Measurements from ENCODE around the gene IL1RL2. TPM values are rescaled to one million over a fixed set of nuclear protein-coding genes. Genes with fewer than 3 reads are reported as not detected.

Gene IL1RL2
- total RNA-seq, 1 experiment from 2014 or later = not detected

GRCh38 chr2:102181919-102182635, 4.7 kb upstream of the IL1RL2 start:
- no peak overlapping the region for H2AFZ ChIP-seq (ENCODE audit: low read length)
- no peak overlapping the region for H3K4me3 ChIP-seq (ENCODE audit: low read length)
- H3K27ac ChIP-seq (ENCODE audit: low read length) = no peak overlapping the region
- H3K4me1 ChIP-seq (ENCODE audit: low read length) = no peaks in the 10 kb centered on the region
- no peaks in the 10 kb centered on the region for H3K79me2 ChIP-seq (ENCODE audit: low read length)
- no peaks in the 10 kb centered on the region for H3K27me3 ChIP-seq (ENCODE audit: low read length)
- H3K9ac ChIP-seq (ENCODE audit: low read length) = no peak overlapping the region
- H3K4me2 ChIP-seq (ENCODE audit: low read depth, low read length, poor library complexity, severe bottlenecking) = no peak overlapping the region
- no peaks in the 10 kb centered on the region for H3K9me3 ChIP-seq (ENCODE audit: low read length)
- H4K20me1 ChIP-seq (ENCODE audit: insufficient read depth, low read depth, low read length) = no peaks in the 10 kb centered on the region
- H3K36me3 ChIP-seq (ENCODE audit: insufficient read depth, low read length) = no peaks in the 10 kb centered on the region
- no peak for DNase-seq
- no peaks in the 10 kb centered on the region for H3K9me2 ChIP-seq (replicated peaks; ENCODE audit: insufficient read depth, low read length)

GRCh38 chr2:102184018-102184417, 2.8 kb upstream of the IL1RL2 start:
- no peaks in the 10 kb centered on the region for H3K79me2 ChIP-seq (ENCODE audit: low read length)
- H3K27me3 ChIP-seq (ENCODE audit: low read length) = no peaks in the 10 kb centered on the region
- DNase-seq = no peak
- no peaks in the 10 kb centered on the region for H3K9me2 ChIP-seq (replicated peaks; ENCODE audit: insufficient read depth, low read length)
- no peak overlapping the region for H2AFZ ChIP-seq (ENCODE audit: low read length)
- no peak overlapping the region for H3K27ac ChIP-seq (ENCODE audit: low read length)
- H4K20me1 ChIP-seq (ENCODE audit: insufficient read depth, low read depth, low read length) = no peaks in the 10 kb centered on the region
- H3K9ac ChIP-seq (ENCODE audit: low read length) = no peak overlapping the region
- H3K4me1 ChIP-seq (ENCODE audit: low read length) = no peaks in the 10 kb centered on the region
- no peaks in the 10 kb centered on the region for H3K36me3 ChIP-seq (ENCODE audit: insufficient read depth, low read length)
- no peaks in the 10 kb centered on the region for H3K9me3 ChIP-seq (ENCODE audit: low read length)
- H3K4me3 ChIP-seq (ENCODE audit: low read length) = no peak overlapping the region
- H3K4me2 ChIP-seq (ENCODE audit: low read depth, low read length, poor library complexity, severe bottlenecking) = no peak overlapping the region

GRCh38 chr2:102184568-102184967, 2.3 kb upstream of the IL1RL2 start:
- H3K9me3 ChIP-seq (ENCODE audit: low read length) = no peaks in the 10 kb centered on the region
- H3K27ac ChIP-seq (ENCODE audit: low read length) = no peak overlapping the region
- no peak overlapping the region for H3K9ac ChIP-seq (ENCODE audit: low read length)
- no peaks in the 10 kb centered on the region for H3K4me1 ChIP-seq (ENCODE audit: low read length)
- no peaks in the 10 kb centered on the region for H3K79me2 ChIP-seq (ENCODE audit: low read length)
- no peak overlapping the region for H3K4me2 ChIP-seq (ENCODE audit: low read depth, low read length, poor library complexity, severe bottlenecking)
- no peaks in the 10 kb centered on the region for H4K20me1 ChIP-seq (ENCODE audit: insufficient read depth, low read depth, low read length)
- H3K36me3 ChIP-seq (ENCODE audit: insufficient read depth, low read length) = no peaks in the 10 kb centered on the region
- H3K4me3 ChIP-seq (ENCODE audit: low read length) = no peak overlapping the region
- H3K27me3 ChIP-seq (ENCODE audit: low read length) = no peaks in the 10 kb centered on the region
- DNase-seq = no peak
- no peaks in the 10 kb centered on the region for H3K9me2 ChIP-seq (replicated peaks; ENCODE audit: insufficient read depth, low read length)
- H2AFZ ChIP-seq (ENCODE audit: low read length) = no peak overlapping the region

- no peak for DNase-seq
- H3K27me3 ChIP-seq (ENCODE audit: low read length) = no peaks in the 10 kb centered on the region
- no peak overlapping the region for H3K4me3 ChIP-seq (ENCODE audit: low read length)
- no peaks in the 10 kb centered on the region for H3K4me1 ChIP-seq (ENCODE audit: low read length)
- H3K4me2 ChIP-seq (ENCODE audit: low read depth, low read length, poor library complexity, severe bottlenecking) = no peak overlapping the region
- H3K36me3 ChIP-seq (ENCODE audit: insufficient read depth, low read length) = no peaks in the 10 kb centered on the region
- H2AFZ ChIP-seq (ENCODE audit: low read length) = no peak overlapping the region
- no peak overlapping the region for H3K27ac ChIP-seq (ENCODE audit: low read length)
- no peak overlapping the region for H3K9ac ChIP-seq (ENCODE audit: low read length)
- no peaks in the 10 kb centered on the region for H3K9me2 ChIP-seq (replicated peaks; ENCODE audit: insufficient read depth, low read length)
- no peaks in the 10 kb centered on the region for H3K79me2 ChIP-seq (ENCODE audit: low read length)
- no peaks in the 10 kb centered on the region for H3K9me3 ChIP-seq (ENCODE audit: low read length)
- H4K20me1 ChIP-seq (ENCODE audit: insufficient read depth, low read depth, low read length) = no peaks in the 10 kb centered on the region
These were observed 1.5 kb upstream of the IL1RL2 start for GRCh38 chr2:102185347-102185746.

GRCh38 chr2:102187496-102188150, 800 bp downstream of the IL1RL2 start:
- no peak overlapping the region for H3K4me3 ChIP-seq (ENCODE audit: low read length)
- H3K4me2 ChIP-seq (ENCODE audit: low read depth, low read length, poor library complexity, severe bottlenecking) = no peak overlapping the region

DNA sequence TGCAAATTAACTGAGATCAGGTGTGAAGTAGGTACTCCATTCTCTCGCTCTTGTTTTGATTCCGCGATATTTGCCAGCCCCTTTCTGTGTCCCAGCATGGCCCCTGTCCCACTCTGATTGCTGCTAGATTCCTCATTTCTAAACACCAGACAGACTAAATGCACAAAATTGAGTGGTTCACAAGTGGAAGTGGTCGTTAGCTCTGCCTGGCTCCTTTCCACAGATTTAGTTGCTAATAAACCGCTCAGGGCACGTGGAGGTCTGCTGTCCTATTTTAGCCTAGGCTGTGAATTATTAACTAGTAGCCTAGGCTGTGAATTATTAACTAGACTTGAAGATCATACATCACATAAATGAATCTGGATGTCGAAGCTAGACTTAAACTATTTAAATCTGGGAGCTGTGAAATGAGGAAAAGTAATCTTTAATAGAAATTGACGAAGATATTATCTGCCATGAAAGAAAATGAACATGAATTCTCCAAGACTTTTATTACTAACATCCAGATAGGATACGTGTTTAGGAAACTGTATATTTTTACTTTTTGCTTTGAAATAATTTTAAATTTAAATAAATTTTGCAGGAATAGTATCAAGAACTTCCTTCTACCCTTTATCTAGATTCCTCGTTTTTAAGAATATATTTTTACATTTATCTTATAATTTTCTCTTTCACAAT, 3.7 kb downstream of the IL1RL2 start:
- no peak overlapping the region for H2AFZ ChIP-seq (ENCODE audit: low read length)

More at GRCh38 chr2:102187496-102188150, 800 bp downstream of the IL1RL2 start:
- no peak overlapping the region for H2AFZ ChIP-seq (ENCODE audit: low read length)
- no peaks in the 10 kb centered on the region for H3K9me2 ChIP-seq (replicated peaks; ENCODE audit: insufficient read depth, low read length)
- H4K20me1 ChIP-seq (ENCODE audit: insufficient read depth, low read depth, low read length) = no peaks in the 10 kb centered on the region
- H3K27me3 ChIP-seq (ENCODE audit: low read length) = no peaks in the 10 kb centered on the region
- H3K9me3 ChIP-seq (ENCODE audit: low read length) = no peaks in the 10 kb centered on the region
- no peaks in the 10 kb centered on the region for H3K4me1 ChIP-seq (ENCODE audit: low read length)
- H3K36me3 ChIP-seq (ENCODE audit: insufficient read depth, low read length) = no peaks in the 10 kb centered on the region
- H3K27ac ChIP-seq (ENCODE audit: low read length) = no peak overlapping the region
- no peak overlapping the region for H3K9ac ChIP-seq (ENCODE audit: low read length)
- DNase-seq = no peak
- H3K79me2 ChIP-seq (ENCODE audit: low read length) = no peaks in the 10 kb centered on the region

GRCh38 chr2:102191501-102191900, 4.7 kb downstream of the IL1RL2 start:
- H3K9me2 ChIP-seq (replicated peaks; ENCODE audit: insufficient read depth, low read length) = no peaks in the 10 kb centered on the region
- H3K36me3 ChIP-seq (ENCODE audit: insufficient read depth, low read length) = no peaks in the 10 kb centered on the region
- H3K27ac ChIP-seq (ENCODE audit: low read length) = no peak overlapping the region
- H3K9me3 ChIP-seq (ENCODE audit: low read length) = no peaks in the 10 kb centered on the region
- no peaks in the 10 kb centered on the region for H4K20me1 ChIP-seq (ENCODE audit: insufficient read depth, low read depth, low read length)
- H3K4me3 ChIP-seq (ENCODE audit: low read length) = no peak overlapping the region
- H3K4me1 ChIP-seq (ENCODE audit: low read length) = no peaks in the 10 kb centered on the region
- H3K4me2 ChIP-seq (ENCODE audit: low read depth, low read length, poor library complexity, severe bottlenecking) = no peak overlapping the region
- H3K79me2 ChIP-seq (ENCODE audit: low read length) = no peaks in the 10 kb centered on the region
- no peak for DNase-seq
- no peaks in the 10 kb centered on the region for H3K27me3 ChIP-seq (ENCODE audit: low read length)
- no peak overlapping the region for H3K9ac ChIP-seq (ENCODE audit: low read length)
- no peak overlapping the region for H2AFZ ChIP-seq (ENCODE audit: low read length)

More for the DNA sequence above, 3.7 kb downstream of the IL1RL2 start:
- no peaks in the 10 kb centered on the region for H3K9me3 ChIP-seq (ENCODE audit: low read length)
- H3K4me2 ChIP-seq (ENCODE audit: low read depth, low read length, poor library complexity, severe bottlenecking) = no peak overlapping the region
- H3K79me2 ChIP-seq (ENCODE audit: low read length) = no peaks in the 10 kb centered on the region
- H3K36me3 ChIP-seq (ENCODE audit: insufficient read depth, low read length) = no peaks in the 10 kb centered on the region
- no peak overlapping the region for H3K9ac ChIP-seq (ENCODE audit: low read length)
- DNase-seq = no peak
- H3K9me2 ChIP-seq (replicated peaks; ENCODE audit: insufficient read depth, low read length) = no peaks in the 10 kb centered on the region
- no peaks in the 10 kb centered on the region for H4K20me1 ChIP-seq (ENCODE audit: insufficient read depth, low read depth, low read length)
- H3K27ac ChIP-seq (ENCODE audit: low read length) = no peak overlapping the region
- H3K27me3 ChIP-seq (ENCODE audit: low read length) = no peaks in the 10 kb centered on the region
- H3K4me3 ChIP-seq (ENCODE audit: low read length) = no peak overlapping the region
- H3K4me1 ChIP-seq (ENCODE audit: low read length) = no peaks in the 10 kb centered on the region

DNA sequence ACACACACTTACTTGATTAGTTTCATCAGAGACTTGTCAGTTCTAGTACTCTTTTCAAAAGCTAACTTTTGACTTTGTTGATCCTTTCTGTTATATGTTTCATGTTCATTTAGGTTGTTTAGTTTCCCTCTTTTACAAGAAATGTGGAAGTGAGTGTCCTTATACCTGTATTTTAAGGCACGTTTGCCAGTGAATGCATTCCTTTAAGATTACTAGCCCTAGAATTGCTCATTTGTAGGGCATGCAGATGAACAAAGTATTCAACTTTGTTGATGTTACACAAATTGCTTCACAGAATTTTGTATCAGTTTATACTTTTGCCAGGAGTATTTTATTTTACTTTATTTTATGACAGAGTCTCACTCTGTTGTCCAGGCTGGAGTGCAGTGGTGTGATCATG, 6.3 kb downstream of the IL1RL2 start:
- Histone ChIP-seq H3K9me3 (ENCODE audit: low read length) (no peaks in the 10 kb centered on the region), H3K36me3 (ENCODE audit: insufficient read depth, low read length) (no peaks in the 10 kb centered on the region), H3K4me3 (ENCODE audit: low read length) (no peak overlapping the region), H3K27ac (ENCODE audit: low read length) (no peak overlapping the region), H3K4me1 (ENCODE audit: low read length) (no peaks in the 10 kb centered on the region), H3K9ac (ENCODE audit: low read length) (no peak overlapping the region), H3K9me2 (replicated peaks; ENCODE audit: insufficient read depth, low read length) (no peaks in the 10 kb centered on the region), H4K20me1 (ENCODE audit: insufficient read depth, low read depth, low read length) (no peaks in the 10 kb centered on the region), H2AFZ (ENCODE audit: low read length) (no peak overlapping the region), H3K4me2 (ENCODE audit: low read depth, low read length, poor library complexity, severe bottlenecking) (no peak overlapping the region), H3K79me2 (ENCODE audit: low read length) (no peaks in the 10 kb centered on the region), H3K27me3 (ENCODE audit: low read length) (no peaks in the 10 kb centered on the region)
- DNase-seq = no peak

Data from Karpas-422 (cell line).